ENCODE results near the gene RAB3D.

- no peak for TF ChIP-seq POLR2AphosphoS5 (IDR thresholded peaks at IDR 0.05; ENCODE audit: low read depth, low read length)
- TF ChIP-seq TAF1 (IDR thresholded peaks at IDR 0.05; ENCODE audit: borderline replicate concordance, insufficient read depth, low read length) = no peak
These were observed 14.6 kb downstream of the RAB3D start for GRCh38 chr19:11324748-11325389.
